DND-41 (cell line): ENCODE results near the gene RAB11FIP3.
A peak's percentile ranks its signal among the peaks of the same experiment; 100 is the strongest.

Experiments
- ATAC-seq: fragments of 200-7000 bp; cut with Tn5 transposase; 3 replicates; pipeline ENCODE4 v1.9.1; 2021; ENCODE audit warnings: low read depth; ENCODE audit not compliant: insufficient read depth
- DNase-seq: peaks from one replicate; pipeline ENCODE4 v3.0.0-alpha.2; 2020
- H2AFZ ChIP-seq: 2 replicates; pipeline ENCODE4 v1.6.0; 2012; ENCODE audit warnings: low read depth, low read length
- H3K27ac ChIP-seq: 2 replicates; pipeline ENCODE4 v1.5.1; 2012; ENCODE audit warnings: low read length, inconsistent platforms
- H3K27me3 ChIP-seq: fragments of 200-600 bp; sonication (generic); 2 replicates; pipeline ENCODE4 v1.6.0; 2012; ENCODE audit warnings: low read length, mild to moderate bottlenecking, inconsistent platforms; ENCODE audit not compliant: insufficient read depth, poor library complexity
- H3K36me3 ChIP-seq: 2 replicates; pipeline ENCODE4 v1.5.1; 2012; ENCODE audit warnings: low read length, inconsistent platforms; ENCODE audit not compliant: insufficient read depth
- H3K4me1 ChIP-seq: 2 replicates; pipeline ENCODE4 v1.5.1; 2012; ENCODE audit warnings: mild to moderate bottlenecking, low read length; ENCODE audit not compliant: insufficient read depth
- H3K4me2 ChIP-seq: 2 replicates; pipeline ENCODE4 v1.6.0; 2012; ENCODE audit warnings: mild to moderate bottlenecking, moderate library complexity, low read length, inconsistent platforms; ENCODE audit not compliant: insufficient read depth
- H3K4me3 ChIP-seq, 2 experiments: fragments of 200-600 bp in 1 of 2; shearing (Covaris generic) in 1 of 2; 2 replicates each; pipeline ENCODE4 v1.5.1; 2012 to 2016; ENCODE audit warnings: inconsistent platforms in 2 of 2, low read length in 2 of 2, mild to moderate bottlenecking in 2 of 2, low read depth in 1 of 2, moderate library complexity in 1 of 2
- H3K79me2 ChIP-seq: 2 replicates; pipeline ENCODE4 v1.6.0; 2012; ENCODE audit warnings: low read length, inconsistent platforms; ENCODE audit not compliant: insufficient read depth
- H3K9ac ChIP-seq: 2 replicates; pipeline ENCODE4 v1.6.0; 2012; ENCODE audit warnings: low read depth, mild to moderate bottlenecking, inconsistent platforms, low read length, moderate library complexity
- H3K9me3 ChIP-seq: 2 replicates; pipeline ENCODE4 v1.5.1; 2012; ENCODE audit warnings: low read length, moderate library complexity, mild to moderate bottlenecking, inconsistent platforms; ENCODE audit not compliant: insufficient read depth, severe bottlenecking
- H4K20me1 ChIP-seq: 2 replicates; pipeline ENCODE4 v1.6.0; 2012; ENCODE audit warnings: low read length; ENCODE audit not compliant: insufficient read depth
- EZH2 ChIP-seq: IDR thresholded peaks from 3 replicates; pipeline ENCODE4 v1.6.1; 2012; ENCODE audit warnings: borderline replicate concordance, low read depth, mild to moderate bottlenecking, moderate library complexity, low read length, inconsistent platforms; ENCODE audit not compliant: severe bottlenecking
- TF ChIP-seq, protein P1 (sequence below): IDR thresholded peaks from 2 replicates; pipeline ENCODE4 v1.5.1; 2012; ENCODE audit warnings: borderline replicate concordance, low read length, moderate library complexity, mild to moderate bottlenecking; ENCODE audit not compliant: poor library complexity, severe bottlenecking; ENCODE audit errors: extremely low read depth

The RAB11FIP3 gene

DNA sequence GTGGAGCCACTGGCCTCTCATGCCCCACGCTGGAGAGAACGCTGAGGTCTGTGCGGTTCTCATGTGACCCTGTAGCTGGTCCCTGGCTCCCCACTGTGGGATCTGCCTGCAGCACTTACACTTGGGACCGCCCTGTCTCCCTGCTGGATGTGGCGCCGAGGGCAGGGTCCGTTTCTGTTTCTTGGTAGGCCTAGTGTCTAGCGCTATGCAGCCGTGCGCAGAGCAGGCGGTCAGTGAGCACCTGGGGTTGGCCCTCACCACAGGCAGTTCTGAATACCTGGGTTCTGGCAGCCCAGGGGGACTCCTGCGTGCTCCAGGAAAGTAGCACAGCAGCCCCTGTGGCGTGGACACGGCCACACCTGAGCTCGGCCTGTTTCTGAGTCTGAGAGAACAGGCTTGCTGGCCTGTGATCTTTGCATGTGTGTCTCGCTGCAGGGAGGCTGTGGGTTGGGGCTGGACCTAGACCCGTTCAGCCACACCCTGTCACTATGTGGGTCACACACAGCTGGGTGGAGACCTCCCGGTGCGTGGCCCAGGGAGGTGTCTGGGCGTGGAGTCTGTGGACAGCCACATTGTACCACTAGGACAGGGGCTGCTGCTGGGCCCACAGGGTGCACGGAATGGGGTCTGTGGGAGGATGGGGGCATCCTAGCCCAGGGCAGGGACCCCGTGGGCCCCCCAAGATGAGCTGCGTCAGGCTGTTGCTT, 104.8 kb downstream of the RAB11FIP3 start:
- ATAC-seq, result no peak
- H3K4me3 ChIP-seq, result no peak overlapping the region; a peak in 1 of 4 replicates
- peaks cover 91% of the 10 kb centered on the region for H3K79me2 ChIP-seq
- H3K4me2 ChIP-seq, result peak overlapping the region; percentile 94; the same call in 1 of the 2 replicates
- no peaks in the 10 kb centered on the region for H3K27me3 ChIP-seq
- H3K9ac ChIP-seq, result peak overlapping the region; percentile 81; the same call in 1 of the 2 replicates
- no peak overlapping the region for H3K27ac ChIP-seq
- peaks cover 71% of the 10 kb centered on the region for H4K20me1 ChIP-seq
- TF ChIP-seq, protein P1, sequence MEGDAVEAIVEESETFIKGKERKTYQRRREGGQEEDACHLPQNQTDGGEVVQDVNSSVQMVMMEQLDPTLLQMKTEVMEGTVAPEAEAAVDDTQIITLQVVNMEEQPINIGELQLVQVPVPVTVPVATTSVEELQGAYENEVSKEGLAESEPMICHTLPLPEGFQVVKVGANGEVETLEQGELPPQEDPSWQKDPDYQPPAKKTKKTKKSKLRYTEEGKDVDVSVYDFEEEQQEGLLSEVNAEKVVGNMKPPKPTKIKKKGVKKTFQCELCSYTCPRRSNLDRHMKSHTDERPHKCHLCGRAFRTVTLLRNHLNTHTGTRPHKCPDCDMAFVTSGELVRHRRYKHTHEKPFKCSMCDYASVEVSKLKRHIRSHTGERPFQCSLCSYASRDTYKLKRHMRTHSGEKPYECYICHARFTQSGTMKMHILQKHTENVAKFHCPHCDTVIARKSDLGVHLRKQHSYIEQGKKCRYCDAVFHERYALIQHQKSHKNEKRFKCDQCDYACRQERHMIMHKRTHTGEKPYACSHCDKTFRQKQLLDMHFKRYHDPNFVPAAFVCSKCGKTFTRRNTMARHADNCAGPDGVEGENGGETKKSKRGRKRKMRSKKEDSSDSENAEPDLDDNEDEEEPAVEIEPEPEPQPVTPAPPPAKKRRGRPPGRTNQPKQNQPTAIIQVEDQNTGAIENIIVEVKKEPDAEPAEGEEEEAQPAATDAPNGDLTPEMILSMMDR, result no peak
- no peak for TF ChIP-seq EZH2
- H2AFZ ChIP-seq, result no peak overlapping the region
- no peaks in the 10 kb centered on the region for H3K9me3 ChIP-seq
- DNase-seq, result no peak
- H3K36me3 ChIP-seq, result peaks cover 31% of the 10 kb centered on the region
- H3K4me1 ChIP-seq, result peaks cover 35% of the 10 kb centered on the region

- Histone ChIP-seq H4K20me1 (peaks cover 72% of the 10 kb centered on the region), H3K4me1 (peaks cover 22% of the 10 kb centered on the region), H2AFZ (no peak overlapping the region), H3K27me3 (no peaks in the 10 kb centered on the region), H3K9me3 (no peaks in the 10 kb centered on the region), H3K27ac (no peak overlapping the region), H3K4me2 (no peak overlapping the region), H3K79me2 (peaks cover 91% of the 10 kb centered on the region), H3K9ac (no peak overlapping the region), H3K36me3 (peaks cover 40% of the 10 kb centered on the region), H3K4me3 (no peak overlapping the region)
- DNase-seq, result no peak
- TF ChIP-seq, protein P1, result no peak
- no peak for TF ChIP-seq EZH2
- no peak for ATAC-seq
These were observed 106.2 kb downstream of the RAB11FIP3 start for GRCh38 chr16:531494-532125.

- Histone ChIP-seq H3K4me1 (peaks cover 20% of the 10 kb centered on the region), H3K9ac (no peak overlapping the region), H4K20me1 (peaks cover 88% of the 10 kb centered on the region), H3K27ac (no peak overlapping the region), H3K9me3 (no peaks in the 10 kb centered on the region), H2AFZ (no peak overlapping the region), H3K36me3 (peaks cover 56% of the 10 kb centered on the region), H3K4me2 (no peak overlapping the region), H3K27me3 (no peaks in the 10 kb centered on the region), H3K4me3 (no peak overlapping the region), H3K79me2 (peaks cover 95% of the 10 kb centered on the region)
- no peak for TF ChIP-seq EZH2
- TF ChIP-seq, protein P1, result no peak
- ATAC-seq (no peak), DNase-seq (no peak)
These were observed 108.1 kb downstream of the RAB11FIP3 start for GRCh38 chr16:533391-534123.
